Choroid plexus epithelial cell (primary cell): ENCODE measurements around the gene ARL15.

ENCODE experiments used
- DNase-seq: peaks from one replicate; pipeline ENCODE4 v3.0.0-alpha.2; 2010; ENCODE audit warnings: low read depth
- H3K4me3 ChIP-seq: 2 replicates; pipeline ENCODE4 v1.5.1; 2011; ENCODE audit warnings: low read depth, mild to moderate bottlenecking, control low read depth, low read length, moderate library complexity
- CTCF ChIP-seq: conservative IDR thresholded peaks from 2 replicates; pipeline ENCODE4 v1.5.1; 2011; ENCODE audit warnings: low read depth, mild to moderate bottlenecking, control low read depth, inconsistent platforms, low read length, moderate library complexity

The ARL15 gene

GRCh38 chr5:53927668-53928247 lies 382.6 kb downstream of the ARL15 start:
- no peak for DNase-seq
- TF ChIP-seq CTCF: no peak
- no peak overlapping the region for H3K4me3 ChIP-seq

GRCh38 chr5:53926026-53926425 lies 384.3 kb downstream of the ARL15 start:
- no peak for TF ChIP-seq CTCF
- DNase-seq: no peak

DNA sequence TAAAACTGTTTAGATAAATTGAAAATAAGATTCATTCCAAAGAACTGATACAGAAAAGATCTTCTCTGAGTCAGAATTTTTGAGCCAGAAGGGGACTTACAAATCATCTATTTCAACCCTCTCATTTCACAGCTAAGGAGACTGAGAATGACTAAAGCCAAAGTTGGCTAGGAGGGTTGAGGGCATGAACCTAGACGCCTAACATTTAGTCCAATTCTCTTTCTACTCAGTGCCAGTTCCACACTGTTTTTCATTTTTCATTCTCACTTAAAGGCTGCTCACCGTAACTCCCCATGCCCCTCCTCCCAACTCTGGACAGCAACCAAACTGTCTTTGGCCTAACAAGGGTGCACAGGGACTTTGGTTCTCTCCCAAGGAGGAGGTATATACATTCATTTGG lies 386.0 kb downstream of the ARL15 start:
- no peak for TF ChIP-seq CTCF
- no peak for DNase-seq
- no peak overlapping the region for H3K4me3 ChIP-seq

More at GRCh38 chr5:53926026-53926425, 384.3 kb downstream of the ARL15 start:
- no peak overlapping the region for H3K4me3 ChIP-seq

GRCh38 chr5:53923961-53924360 lies 386.4 kb downstream of the ARL15 start:
- DNase-seq: peak; percentile 30

DNA sequence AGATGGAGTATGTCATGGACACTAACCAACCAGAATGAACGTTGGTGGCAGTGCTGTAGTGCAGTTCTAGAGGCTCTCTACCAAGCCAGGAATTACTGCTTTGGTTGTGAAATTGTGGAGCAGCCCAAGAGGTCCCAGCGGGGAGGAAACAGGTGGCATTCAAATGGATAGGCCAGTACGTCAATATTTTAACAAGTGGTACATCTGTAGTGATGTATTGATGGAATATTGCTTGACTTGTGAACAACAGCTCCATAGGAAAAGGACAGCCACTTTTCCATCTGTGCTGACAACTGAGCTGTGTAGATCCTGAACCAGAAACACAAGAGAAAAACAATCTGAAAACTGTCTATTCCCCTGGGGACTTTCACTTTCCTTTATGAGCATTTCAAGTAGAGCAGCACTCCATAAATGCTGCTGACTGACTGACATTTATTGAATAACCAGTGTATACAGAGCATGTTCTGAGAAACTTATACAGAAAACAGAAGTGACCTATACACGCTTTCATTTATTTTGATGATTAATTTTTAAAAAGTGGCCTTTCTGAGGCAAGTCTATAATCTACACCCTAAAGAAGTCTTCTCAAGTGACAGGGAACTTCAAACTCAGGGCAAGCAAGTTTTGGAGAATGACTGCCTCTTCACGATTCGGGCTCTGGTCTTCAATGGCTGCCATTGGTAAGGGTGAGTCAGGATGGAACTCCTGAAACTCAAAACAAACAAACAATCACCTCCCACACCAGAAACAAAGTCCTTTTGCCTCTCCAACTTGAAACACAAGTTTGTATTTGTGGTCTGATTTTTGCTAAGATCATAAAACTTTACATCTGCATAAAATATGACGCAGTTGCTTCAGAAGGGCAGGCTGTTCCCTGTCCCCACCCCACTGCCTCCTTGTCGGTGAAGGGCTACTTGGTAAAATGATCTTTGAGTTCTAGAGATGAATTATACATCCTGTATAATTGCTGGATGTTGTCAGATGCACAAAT lies 387.6 kb downstream of the ARL15 start:
- H3K4me3 ChIP-seq: no peak overlapping the region
- TF ChIP-seq CTCF: no peak
- no peak for DNase-seq

More at GRCh38 chr5:53923961-53924360, 386.4 kb downstream of the ARL15 start:
- TF ChIP-seq CTCF: no peak
- H3K4me3 ChIP-seq: no peak overlapping the region

- no peak for DNase-seq
- H3K4me3 ChIP-seq: no peak overlapping the region
- no peak for TF ChIP-seq CTCF
Observed at GRCh38 chr5:53917826-53918225, 392.5 kb downstream of the ARL15 start.
